ENCODE data around the gene CABCOCO1. TPM values are rescaled to one million over a fixed set of nuclear protein-coding genes. Genes with fewer than 3 reads are reported as not detected.
"Not testable (repeated sequence)": the region's sequence is repeated elsewhere in the genome, so short reads cannot be mapped to it uniquely, and the experiment has no call there.

The CABCOCO1 gene
- total RNA-seq, 2 experiments from 2014 or later, result not detected

- H3K27ac Mint-ChIP-seq, result no peak overlapping the region
- ChIA-PET POLR2A (no interaction called here), CTCF (interaction anchor here (0.7 kb wide), 1 partner anchor 624 kb away, joined by 4 read pairs; no protein-coding TSS in a partner anchor)
- H3K4me3 Mint-ChIP-seq, result no peak overlapping the region
- H3K4me1 Mint-ChIP-seq, result no peaks in the 10 kb centered on the region
- no peaks in the 10 kb centered on the region for H3K9me3 Mint-ChIP-seq
- H3K27me3 Mint-ChIP-seq, result no peaks in the 10 kb centered on the region
- DNase-seq, result no peak
- H3K36me3 Mint-ChIP-seq (ENCODE audit: low read depth), result no peaks in the 10 kb centered on the region
Measured at GRCh38 chr10:61702584-61702983, 39.9 kb downstream of the CABCOCO1 start.

GRCh38 chr10:61705022-61705613, 42.4 kb downstream of the CABCOCO1 start:
- no peak overlapping the region for H3K4me3 Mint-ChIP-seq
- no peaks in the 10 kb centered on the region for H3K9me3 Mint-ChIP-seq
- DNase-seq, result no peak
- no peak overlapping the region for H3K27ac Mint-ChIP-seq
- POLR2A ChIA-PET, result interaction anchor here (0.6 kb wide), 1 partner anchor 665 kb away, joined by 3 read pairs; no protein-coding TSS in a partner anchor
- CTCF ChIA-PET, result no interaction called here
- H3K36me3 Mint-ChIP-seq (ENCODE audit: low read depth), result no peaks in the 10 kb centered on the region
- H3K4me1 Mint-ChIP-seq, result no peaks in the 10 kb centered on the region
- peaks cover 2% of the 10 kb centered on the region for H3K27me3 Mint-ChIP-seq

DNA sequence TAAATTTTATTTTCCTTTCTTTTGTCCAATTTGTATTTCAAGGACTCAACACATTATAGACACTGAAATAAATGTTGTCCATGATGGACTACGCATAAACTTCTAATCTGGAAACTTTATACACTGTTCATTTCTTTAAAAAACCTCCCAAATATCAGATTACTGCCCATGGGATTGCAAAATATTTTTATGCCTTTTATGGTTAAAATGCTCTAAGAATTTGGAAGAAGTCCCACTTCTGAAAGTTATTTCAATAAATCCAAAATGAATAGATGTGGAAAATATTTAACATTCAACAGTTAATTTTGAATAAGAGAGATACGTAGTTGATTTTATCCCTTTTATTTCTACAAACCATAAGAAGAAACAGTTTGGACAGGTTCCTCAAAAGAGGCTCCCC, 46.1 kb downstream of the CABCOCO1 start:
- no peak for DNase-seq
- Mint-ChIP-seq H3K27ac (no peak overlapping the region), H3K27me3 (peaks cover 13% of the 10 kb centered on the region), H3K4me3 (no peak overlapping the region), H3K9me3 (no peaks in the 10 kb centered on the region), H3K36me3 (ENCODE audit: low read depth) (no peaks in the 10 kb centered on the region), H3K4me1 (no peaks in the 10 kb centered on the region)
- CTCF ChIA-PET, result no interaction called here
- POLR2A ChIA-PET, result no interaction called here

DNA sequence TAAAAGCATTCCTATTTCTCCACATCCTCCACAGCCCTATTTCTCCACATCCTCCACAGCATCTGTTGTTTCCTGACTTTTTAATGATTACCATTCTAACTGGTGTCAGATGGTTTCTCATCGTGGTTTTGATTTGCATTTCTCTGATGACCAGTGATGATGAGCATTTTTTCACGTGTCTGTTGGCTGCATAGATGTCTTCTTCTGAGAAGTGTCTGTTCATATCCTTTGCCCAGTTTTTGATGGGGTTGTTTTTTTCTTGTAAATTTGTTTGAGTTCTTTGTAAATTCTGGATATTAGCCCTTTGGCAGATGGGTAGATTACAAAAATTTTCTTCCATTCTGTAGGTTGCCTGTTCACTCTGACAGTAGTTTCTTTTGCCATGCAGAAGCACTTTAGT, 49.4 kb downstream of the CABCOCO1 start:
- H3K4me1 Mint-ChIP-seq; DNase-seq; H3K27ac Mint-ChIP-seq; H3K36me3 Mint-ChIP-seq (ENCODE audit: low read depth); H3K9me3 Mint-ChIP-seq; CTCF ChIA-PET; H3K4me3 Mint-ChIP-seq; POLR2A ChIA-PET: not testable (repeated sequence)
- H3K27me3 Mint-ChIP-seq, result peaks cover 21% of the 10 kb centered on the region

GRCh38 chr10:61719475-61719874, 56.7 kb downstream of the CABCOCO1 start:
- H3K4me3 Mint-ChIP-seq; H3K27me3 Mint-ChIP-seq; H3K27ac Mint-ChIP-seq; DNase-seq; POLR2A ChIA-PET; H3K9me3 Mint-ChIP-seq; H3K4me1 Mint-ChIP-seq; H3K36me3 Mint-ChIP-seq (ENCODE audit: low read depth): not testable (repeated sequence)
- CTCF ChIA-PET, result interaction anchor here (0.7 kb wide), 1 partner anchor 231 kb away, joined by 3 read pairs; no protein-coding TSS in a partner anchor

DNA sequence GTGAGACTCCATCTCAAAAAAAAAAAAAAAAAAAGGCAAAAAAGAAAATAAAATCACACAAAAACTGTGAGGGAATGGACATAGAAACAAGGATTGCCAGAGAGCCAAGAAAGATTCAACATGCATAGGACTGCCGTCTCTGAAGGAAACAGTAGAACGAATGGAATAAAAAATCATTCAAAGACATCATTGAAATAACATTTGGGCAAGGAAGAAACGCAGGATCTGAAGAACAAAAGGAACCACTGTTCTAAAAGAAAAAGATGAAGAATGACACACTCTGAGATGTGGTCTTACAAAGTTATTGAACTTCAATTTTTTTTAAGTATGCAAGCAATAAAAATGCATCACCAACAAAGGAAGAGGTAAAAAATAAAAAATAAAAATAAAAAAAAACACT, 57.2 kb downstream of the CABCOCO1 start:
- POLR2A ChIA-PET, result no interaction called here
- Mint-ChIP-seq H3K36me3 (ENCODE audit: low read depth) (no peaks in the 10 kb centered on the region), H3K27ac (no peak overlapping the region), H3K27me3 (peaks cover 1% of the 10 kb centered on the region), H3K4me1 (no peaks in the 10 kb centered on the region), H3K9me3 (no peaks in the 10 kb centered on the region), H3K4me3 (no peak overlapping the region)
- no peak for DNase-seq
- CTCF ChIA-PET, result interaction anchor here (0.7 kb wide), 1 partner anchor 232 kb away, joined by 3 read pairs; no protein-coding TSS in a partner anchor

DNA sequence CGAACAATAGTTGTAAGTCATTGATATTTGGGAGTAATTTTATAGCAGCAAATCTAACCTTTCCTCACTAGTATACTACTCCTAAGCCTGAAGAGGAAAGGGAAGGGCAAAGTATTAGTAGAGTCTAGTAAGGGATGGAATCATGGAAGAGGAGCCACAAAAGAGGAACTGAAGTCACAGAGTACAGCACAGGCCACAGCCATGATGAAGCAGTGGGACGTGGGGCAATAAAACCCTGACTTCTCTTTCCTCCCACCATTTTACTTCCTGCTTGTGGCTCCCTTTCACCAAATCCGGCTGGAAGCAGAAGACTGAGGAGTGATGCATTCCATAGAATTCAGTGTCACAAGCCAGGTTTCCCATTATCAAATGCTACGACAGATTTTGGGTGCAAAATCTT, 58.7 kb downstream of the CABCOCO1 start:
- peaks cover 1% of the 10 kb centered on the region for H3K27me3 Mint-ChIP-seq
- POLR2A ChIA-PET, result no interaction called here
- DNase-seq, result no peak
- H3K27ac Mint-ChIP-seq, result no peak overlapping the region
- no peaks in the 10 kb centered on the region for H3K4me1 Mint-ChIP-seq
- H3K4me3 Mint-ChIP-seq, result no peak overlapping the region
- CTCF ChIA-PET, result no interaction called here
- H3K9me3 Mint-ChIP-seq, result no peaks in the 10 kb centered on the region
- no peaks in the 10 kb centered on the region for H3K36me3 Mint-ChIP-seq (ENCODE audit: low read depth)

- peaks cover 10% of the 10 kb centered on the region for H3K27me3 Mint-ChIP-seq
- H3K4me3 Mint-ChIP-seq; CTCF ChIA-PET; H3K9me3 Mint-ChIP-seq; H3K4me1 Mint-ChIP-seq; H3K27ac Mint-ChIP-seq; POLR2A ChIA-PET; DNase-seq; H3K36me3 Mint-ChIP-seq (ENCODE audit: low read depth): not testable (repeated sequence)
Measured at GRCh38 chr10:61725221-61725620, 62.5 kb downstream of the CABCOCO1 start.

GRCh38 chr10:61729596-61729995, 66.9 kb downstream of the CABCOCO1 start:
- no peaks in the 10 kb centered on the region for H3K4me1 Mint-ChIP-seq
- no peak for DNase-seq
- H3K4me3 Mint-ChIP-seq, result no peak overlapping the region
- H3K9me3 Mint-ChIP-seq, result no peaks in the 10 kb centered on the region
- no peaks in the 10 kb centered on the region for H3K36me3 Mint-ChIP-seq (ENCODE audit: low read depth)
- CTCF ChIA-PET, result no interaction called here
- H3K27ac Mint-ChIP-seq, result no peak overlapping the region
- POLR2A ChIA-PET, result no interaction called here
- peaks cover 29% of the 10 kb centered on the region for H3K27me3 Mint-ChIP-seq

DNA sequence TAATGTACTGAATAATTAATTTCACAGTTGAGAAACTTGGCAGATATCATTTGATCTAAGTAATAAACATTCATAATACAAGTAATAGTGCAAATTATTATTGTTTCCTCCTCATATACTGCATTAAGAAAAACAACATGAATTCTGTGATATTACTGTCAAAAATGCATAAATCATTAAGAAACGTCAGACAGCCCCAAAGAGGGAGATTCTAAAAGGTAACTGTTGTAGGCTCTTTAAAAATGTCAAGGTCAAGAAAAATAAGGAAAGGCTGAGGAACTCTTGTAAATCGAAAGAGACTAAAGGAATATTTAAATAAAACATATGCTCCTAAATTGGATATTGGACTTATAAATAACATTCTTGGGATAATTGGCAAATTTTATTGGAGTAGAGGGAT, 67.9 kb downstream of the CABCOCO1 start:
- DNase-seq, result no peak
- H3K4me3 Mint-ChIP-seq, result no peak overlapping the region
- POLR2A ChIA-PET, result no interaction called here
- no peaks in the 10 kb centered on the region for H3K9me3 Mint-ChIP-seq
- no peaks in the 10 kb centered on the region for H3K36me3 Mint-ChIP-seq (ENCODE audit: low read depth)
- peaks cover 37% of the 10 kb centered on the region for H3K27me3 Mint-ChIP-seq
- H3K4me1 Mint-ChIP-seq, result no peaks in the 10 kb centered on the region
- H3K27ac Mint-ChIP-seq, result no peak overlapping the region
- CTCF ChIA-PET, result no interaction called here

GRCh38 chr10:61731638-61732037, 68.9 kb downstream of the CABCOCO1 start:
- Mint-ChIP-seq H3K4me1 (no peaks in the 10 kb centered on the region), H3K27me3 (peaks cover 45% of the 10 kb centered on the region), H3K9me3 (no peaks in the 10 kb centered on the region), H3K27ac (no peak overlapping the region), H3K4me3 (no peak overlapping the region), H3K36me3 (ENCODE audit: low read depth) (no peaks in the 10 kb centered on the region)
- DNase-seq, result no peak
- POLR2A ChIA-PET, result no interaction called here
- CTCF ChIA-PET, result interaction anchor here (1.9 kb wide), 1 partner anchor 19 kb away, joined by 6 read pairs; no protein-coding TSS in a partner anchor

DNA sequence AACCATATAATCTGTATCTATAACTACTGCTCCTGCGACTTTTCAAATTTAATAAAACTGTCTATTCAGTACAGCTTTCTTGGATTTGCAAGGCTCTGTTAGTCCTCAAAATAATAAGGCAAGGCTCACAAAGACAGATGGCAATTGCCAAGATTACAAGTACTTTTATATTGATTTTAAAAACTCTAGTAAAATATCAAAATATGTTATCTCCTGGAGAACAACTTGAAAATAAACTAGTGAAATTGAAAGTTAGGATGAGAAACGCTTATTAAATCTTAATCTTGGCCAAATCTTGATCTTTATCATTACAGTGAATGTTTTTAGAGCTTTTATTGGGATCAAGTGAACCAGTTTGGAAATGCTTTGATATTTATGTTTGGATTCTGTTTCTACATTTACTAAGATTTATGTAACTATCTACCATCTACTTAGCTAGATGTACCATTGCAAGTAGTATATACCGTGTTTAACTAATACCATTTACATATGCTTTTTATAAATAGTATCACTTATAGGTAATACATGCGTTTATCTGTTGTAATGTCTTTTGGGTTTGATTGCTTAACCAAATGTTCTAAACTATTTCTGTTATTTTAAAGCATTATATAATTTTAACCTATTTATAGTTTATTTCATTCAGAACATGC, 70.0 kb downstream of the CABCOCO1 start:
- Mint-ChIP-seq H3K27me3 (peaks cover 48% of the 10 kb centered on the region), H3K4me1 (peaks cover 3% of the 10 kb centered on the region), H3K36me3 (ENCODE audit: low read depth) (no peaks in the 10 kb centered on the region), H3K9me3 (no peaks in the 10 kb centered on the region), H3K4me3 (no peak overlapping the region), H3K27ac (no peak overlapping the region)
- no peak for DNase-seq
- ChIA-PET CTCF (interaction anchor here (1.1 to 1.9 kb wide), 3 partner anchors 9 to 105 kb away, joined by 3 to 6 read pairs (median 3); no protein-coding TSS in a partner anchor), POLR2A (no interaction called here)

DNA sequence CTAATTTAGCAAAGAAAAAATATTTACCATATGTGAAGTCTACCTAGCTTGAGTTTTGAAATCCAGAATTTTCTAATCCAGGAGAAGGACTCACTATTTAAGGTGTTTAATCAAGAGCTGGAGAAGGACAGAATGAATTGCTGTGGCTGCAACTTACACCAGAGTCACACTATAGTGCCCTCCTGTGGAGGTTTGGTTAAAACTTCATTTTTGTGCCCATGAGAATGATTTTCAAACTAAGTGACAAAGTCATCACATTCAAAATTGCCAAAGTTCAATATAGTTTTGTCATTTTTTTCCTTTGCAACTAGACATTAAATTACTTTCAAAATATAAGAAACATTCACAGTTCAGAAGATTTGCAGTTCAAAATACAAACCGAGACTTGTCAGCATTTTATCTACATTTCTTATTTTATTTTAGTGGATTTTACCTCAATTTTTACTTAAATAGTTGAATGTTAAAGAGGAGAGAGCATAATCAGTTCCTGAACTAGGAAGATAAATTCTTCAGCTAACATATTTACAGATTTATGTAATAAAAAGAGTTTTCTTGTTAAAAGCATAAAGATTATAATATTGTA, 70.7 kb downstream of the CABCOCO1 start:
- ChIA-PET POLR2A (no interaction called here), CTCF (interaction anchor here (1.1 to 1.9 kb wide), 3 partner anchors 10 to 104 kb away, joined by 3 to 6 read pairs (median 3); no protein-coding TSS in a partner anchor)
- Mint-ChIP-seq H3K9me3 (no peaks in the 10 kb centered on the region), H3K36me3 (ENCODE audit: low read depth) (no peaks in the 10 kb centered on the region), H3K4me3 (no peak overlapping the region), H3K4me1 (peaks cover 3% of the 10 kb centered on the region), H3K27me3 (peaks cover 48% of the 10 kb centered on the region), H3K27ac (no peak overlapping the region)
- peak; percentile 25 for DNase-seq
